Inferior parietal cortex (tissue), 1 donor: ENCODE results near the gene TNFAIP8L1.

ENCODE experiments used
- DNase-seq: peaks from one replicate; pipeline ENCODE4 v3.0.0-alpha.2; 2016; ENCODE audit errors: extremely low spot score

The TNFAIP8L1 gene

DNA sequence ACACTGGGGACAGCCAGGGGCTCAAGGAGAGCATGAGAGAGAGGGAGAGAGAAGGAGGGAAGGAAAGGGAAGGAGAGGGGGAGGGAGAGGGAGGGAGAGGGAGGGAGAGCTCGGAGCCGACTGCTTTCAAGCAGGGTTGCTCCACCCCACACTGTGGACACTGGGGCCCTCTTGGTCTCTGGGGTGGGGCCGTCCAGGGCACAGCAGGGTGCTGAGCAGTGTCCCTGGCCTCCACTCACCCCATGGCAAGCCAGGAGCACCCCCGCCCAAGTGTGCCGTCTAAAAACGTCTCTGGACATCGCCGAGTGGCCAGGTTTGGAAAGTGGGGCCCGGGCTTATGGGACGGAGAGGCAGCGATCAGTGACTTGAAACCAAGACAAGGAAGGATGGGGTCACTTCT lies 63.4 kb downstream of the TNFAIP8L1 start:
- no peak for DNase-seq

DNA sequence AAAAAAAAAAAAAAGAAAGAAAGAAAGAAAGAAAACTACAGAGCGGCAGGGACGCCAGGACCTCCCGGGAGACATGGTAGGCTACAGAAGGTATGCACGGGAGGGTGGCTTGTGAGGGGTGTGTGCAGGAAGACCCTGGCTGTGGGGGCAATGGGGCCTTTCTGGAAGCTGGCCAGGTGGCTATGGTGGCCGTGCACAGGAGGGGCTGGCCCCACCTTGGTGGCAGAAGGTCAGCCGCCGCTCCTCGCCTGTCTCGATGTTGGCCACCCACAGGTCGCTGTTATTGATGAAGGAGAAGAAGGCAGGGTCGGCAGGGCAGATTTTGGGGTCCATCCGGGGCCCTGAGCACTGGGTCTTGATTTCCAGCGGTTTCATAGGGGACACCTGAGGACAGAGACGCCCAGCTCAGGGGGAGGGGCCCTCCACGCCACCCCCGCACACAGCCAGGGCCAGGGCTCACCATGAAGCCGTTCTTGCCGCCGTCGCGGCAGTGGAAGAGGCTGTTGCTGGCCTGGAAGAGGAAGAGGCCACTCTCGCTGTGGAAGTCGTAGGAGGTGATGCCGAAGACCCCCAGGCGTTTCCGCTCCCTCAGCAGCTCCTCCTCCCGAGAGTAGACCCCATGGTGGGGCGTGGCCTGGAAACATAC lies 64.5 kb downstream of the TNFAIP8L1 start:
- DNase-seq, result no peak

DNA sequence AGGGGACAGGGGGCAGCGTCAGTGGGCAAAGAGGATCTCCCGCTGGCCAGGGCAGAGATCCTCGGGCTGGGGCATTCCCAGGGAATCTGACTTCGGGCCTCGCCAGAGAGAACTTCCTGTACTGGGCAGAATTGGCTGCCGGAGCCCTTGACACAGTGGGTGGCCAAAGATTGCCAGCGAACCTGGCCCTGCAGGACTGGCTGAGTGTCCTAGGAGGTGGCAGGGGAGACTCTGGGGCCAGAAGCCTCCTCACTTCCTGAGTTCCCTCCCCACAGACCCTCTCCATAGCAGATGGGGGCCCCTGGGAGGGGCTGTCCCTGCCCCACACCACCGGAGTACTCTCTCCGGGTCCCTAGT lies 65.0 kb downstream of the TNFAIP8L1 start:
- no peak for DNase-seq
